ENCODE measurements around the gene OSBPL10. TPM values are rescaled to one million over a fixed set of nuclear protein-coding genes. Genes with fewer than 3 reads are reported as not detected.

OSBPL10 gene
- total RNA-seq, 1 donor from 2014 or later: 80.4 TPM

DNA sequence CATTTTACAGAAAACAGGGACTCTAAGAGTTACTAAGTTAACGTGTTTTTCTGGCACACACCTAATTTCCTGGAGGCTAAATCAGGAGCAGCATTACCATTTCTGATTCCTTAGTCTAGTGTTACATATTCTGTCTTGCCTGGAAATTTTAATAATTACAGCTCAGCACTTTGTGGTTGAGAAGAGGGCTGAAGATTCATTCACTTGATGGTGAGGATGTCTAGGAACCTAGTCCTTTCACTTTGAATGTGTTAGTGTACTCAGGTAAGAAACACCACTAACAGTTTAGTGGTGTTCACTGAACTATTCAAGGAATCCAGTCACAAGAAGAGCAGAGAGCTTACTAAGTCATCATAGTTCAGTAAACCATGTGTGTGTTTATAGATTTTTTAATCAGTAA is 345.5 kb downstream of the OSBPL10 start:
- DNase-seq (ENCODE audit: extremely low read depth, low read depth, low spot score): no peak

DNA sequence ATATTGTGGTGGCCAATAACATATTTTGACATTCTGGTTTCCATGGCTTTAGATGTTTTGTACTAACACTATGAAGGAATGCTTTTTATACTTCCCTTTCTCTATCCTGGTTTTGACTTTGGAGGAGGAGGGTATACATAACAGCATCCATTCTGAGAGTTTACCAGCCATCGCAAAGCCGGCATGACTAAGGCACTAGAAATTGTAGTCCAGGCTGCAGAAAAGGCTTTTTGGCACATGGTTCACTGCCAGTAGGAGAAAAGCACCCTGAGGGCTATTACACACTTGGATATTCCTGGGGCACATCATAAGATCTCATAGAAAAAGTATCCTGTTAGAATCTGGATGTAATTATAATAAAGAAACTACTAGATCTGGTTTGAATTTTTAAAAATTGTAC is 346.6 kb downstream of the OSBPL10 start:
- DNase-seq (ENCODE audit: extremely low read depth, low read depth, low spot score): no peak

- DNase-seq (ENCODE audit: extremely low read depth, low read depth, low spot score): no peak
Measured at GRCh38 chr3:31629054-31629453, 352.0 kb downstream of the OSBPL10 start.

- no peak for DNase-seq (ENCODE audit: extremely low read depth, low read depth, low spot score)
Measured at GRCh38 chr3:31625358-31625757, 355.7 kb downstream of the OSBPL10 start.

GRCh38 chr3:31624083-31624709 is 356.9 kb downstream of the OSBPL10 start:
- DNase-seq (ENCODE audit: extremely low read depth, low read depth, low spot score): no peak

DNA sequence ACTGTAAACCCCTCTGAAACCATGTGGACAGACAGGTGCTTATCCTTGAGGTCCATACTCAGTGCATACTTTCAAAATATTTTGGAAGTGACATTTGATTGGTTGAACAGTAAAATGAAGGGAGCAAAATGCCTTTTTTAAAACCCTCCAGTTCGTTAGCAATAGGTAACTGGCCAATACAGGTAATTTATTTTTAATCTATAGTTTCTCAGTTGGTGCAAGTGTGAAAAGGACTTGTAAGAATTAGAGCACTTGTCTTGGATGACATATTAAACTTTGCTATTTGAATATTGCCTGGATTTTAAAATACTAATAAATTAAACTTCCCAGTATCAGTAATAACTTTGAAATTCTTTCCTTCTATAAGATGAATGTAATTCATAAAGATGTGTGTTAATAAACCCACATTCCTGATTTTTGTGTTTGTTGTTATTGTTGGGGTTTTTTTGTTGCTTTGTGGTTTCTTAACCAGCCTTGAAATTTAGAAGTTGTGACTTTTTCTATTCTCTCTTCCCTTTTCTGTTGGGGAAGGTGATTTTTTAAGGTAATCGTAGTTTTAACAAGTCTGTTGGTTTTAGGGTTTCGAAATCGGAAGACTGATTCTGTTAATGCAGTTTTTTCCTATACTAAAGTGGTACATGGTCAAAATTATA is 358.3 kb downstream of the OSBPL10 start:
- DNase-seq (ENCODE audit: extremely low read depth, low read depth, low spot score): no peak

GRCh38 chr3:31621314-31621713 is 359.7 kb downstream of the OSBPL10 start:
- no peak for DNase-seq (ENCODE audit: extremely low read depth, low read depth, low spot score)

DNA sequence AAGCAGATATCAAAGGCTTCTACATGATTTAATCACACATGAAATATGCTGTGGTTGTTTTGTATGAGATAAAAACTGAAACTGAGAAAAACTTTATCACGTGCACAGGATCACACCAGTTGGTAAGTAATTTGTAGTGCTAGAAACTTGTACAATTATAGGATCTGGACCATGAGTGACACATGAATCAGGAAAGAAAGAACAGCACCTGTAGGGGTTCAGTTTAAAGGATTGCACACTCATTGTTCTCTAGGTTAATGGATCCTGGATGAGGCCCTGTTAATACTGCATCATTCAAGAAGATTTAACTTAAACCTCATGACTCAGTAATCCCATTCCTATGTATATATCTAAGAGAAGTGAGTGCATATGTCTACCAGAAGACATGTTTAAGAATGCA is 360.4 kb downstream of the OSBPL10 start:
- DNase-seq (ENCODE audit: extremely low read depth, low read depth, low spot score): no peak

DNA sequence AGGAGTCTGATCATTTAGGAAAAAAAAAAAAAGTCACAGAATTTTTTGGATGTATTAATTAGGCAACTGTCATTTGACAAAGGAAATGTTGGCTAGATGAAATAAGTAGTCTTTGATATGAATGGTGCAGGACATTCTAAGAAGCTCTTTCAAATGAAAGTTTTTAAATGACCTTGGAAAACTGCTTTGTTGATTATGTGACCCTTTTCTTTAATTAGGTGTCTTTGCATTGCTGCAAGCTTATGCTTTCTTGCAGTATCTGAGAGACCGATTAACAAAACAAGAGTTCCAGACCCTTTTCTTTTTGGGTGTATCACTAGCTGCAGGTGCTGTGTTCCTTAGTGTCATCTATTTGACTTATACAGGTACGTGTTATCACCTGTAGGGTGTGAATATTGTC is 364.4 kb downstream of the OSBPL10 start:
- DNase-seq (ENCODE audit: extremely low read depth, low read depth, low spot score): no peak

DNA sequence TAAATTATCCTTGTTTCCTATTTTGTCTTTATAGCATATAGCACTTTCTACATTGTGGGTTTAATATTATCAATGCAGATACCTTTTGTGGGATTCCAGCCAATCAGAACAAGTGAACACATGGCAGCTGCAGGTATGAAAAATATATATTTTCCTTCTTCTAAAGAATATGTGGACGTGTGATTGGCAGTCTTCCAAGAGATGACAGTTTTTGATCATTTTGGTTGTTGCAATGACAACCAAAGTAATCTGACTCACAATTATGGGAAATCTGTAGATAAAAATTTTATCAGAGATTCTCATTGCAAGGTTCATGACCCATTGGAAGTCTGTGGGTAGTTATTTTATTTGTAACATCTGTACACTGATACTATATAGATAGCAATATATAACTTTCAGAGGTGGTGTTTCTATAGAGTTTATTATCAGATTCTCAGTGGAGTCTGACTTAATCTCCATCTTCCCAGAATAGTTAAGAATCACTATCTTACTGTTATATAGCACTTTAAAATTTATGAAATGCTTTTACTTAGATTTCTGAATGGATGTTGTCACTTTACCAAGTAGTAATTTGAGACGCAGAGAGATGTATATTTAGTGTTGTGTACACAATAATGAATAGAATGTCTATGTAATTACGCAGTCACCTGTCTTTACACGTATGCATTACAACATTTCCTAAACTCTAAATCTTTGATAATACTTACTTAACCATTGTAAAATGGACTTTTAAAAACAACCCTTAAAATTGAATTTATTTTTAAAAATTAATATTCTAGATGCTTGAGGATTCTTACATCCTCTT is 365.8 kb downstream of the OSBPL10 start:
- no peak for DNase-seq (ENCODE audit: extremely low read depth, low read depth, low spot score)

- no peak for DNase-seq (ENCODE audit: extremely low read depth, low read depth, low spot score)
Measured at GRCh38 chr3:31614162-31614921, 366.7 kb downstream of the OSBPL10 start.

GRCh38 chr3:31613654-31614053 is 367.4 kb downstream of the OSBPL10 start:
- DNase-seq (ENCODE audit: extremely low read depth, low read depth, low spot score): no peak

- no peak for DNase-seq (ENCODE audit: extremely low read depth, low read depth, low spot score)
Measured at GRCh38 chr3:31613177-31613576, 367.9 kb downstream of the OSBPL10 start.

Other genes starting within 250 kb of the OSBPL10 start
- 1.2 and 1.5 TPM in 2 replicates for gene ZNF860, start 488 bp upstream of the OSBPL10 start, total RNA-seq
- gene GPD1L, start 125.4 kb upstream of the OSBPL10 start, total RNA-seq: 8.3 and 9.2 TPM in 2 replicates